WTC11 (cell line): Measurements from ENCODE around the gene WWOX. TPM values are rescaled to one million over a fixed set of nuclear protein-coding genes. Genes with fewer than 3 reads are reported as not detected.

ENCODE experiments used
- ATAC-seq: fragments of 200-7000 bp; cut with Tn5 transposase; 2 replicates; pipeline ENCODE4 v1.10.0; 2021; ENCODE audit warnings: mild to moderate bottlenecking, moderate library complexity
- CTCF ChIA-PET: fragments of 300-600 bp; sonication (Branson Sonifier 250); formaldehyde crosslinking; loops from one replicate; lab custom pipeline; 2021; ENCODE audit warnings: antibody characterized with exemption; lab: Charles Lee
- POLR2A ChIA-PET: fragments of 350-600 bp; sonication (Branson Sonifier 250); formaldehyde crosslinking; loops from one replicate; lab custom pipeline; 2021; ENCODE audit warnings: antibody characterized with exemption; lab: Charles Lee
- DNase-seq: peaks from one replicate; pipeline ENCODE4 v3.0.0; 2021; ENCODE audit warnings: low spot score
- H3K27ac Mint-ChIP-seq: 2 replicates; pipeline ENCODE4 v1.8.0; 2021; ENCODE audit warnings: mixed read lengths
- H3K27me3 Mint-ChIP-seq: 2 replicates; pipeline ENCODE4 v1.8.0; 2021; ENCODE audit warnings: low read depth, mild to moderate bottlenecking, moderate library complexity, mixed read lengths
- H3K36me3 Mint-ChIP-seq: 2 replicates; pipeline ENCODE4 v1.8.0; 2021; ENCODE audit warnings: mixed read lengths
- H3K4me1 Mint-ChIP-seq: 2 replicates; pipeline ENCODE4 v1.8.0; 2022; ENCODE audit warnings: mixed read lengths
- H3K4me3 Mint-ChIP-seq: 2 replicates; pipeline ENCODE4 v1.8.0; 2021; ENCODE audit warnings: mild to moderate bottlenecking, moderate library complexity, mixed read lengths
- H3K9me3 Mint-ChIP-seq: 2 replicates; pipeline ENCODE4 v1.8.0; 2021; ENCODE audit warnings: mixed read lengths
- ATF1 ChIP-seq: sonication (generic); formaldehyde crosslinking; IDR thresholded peaks from 2 replicates; pipeline ENCODE4 v1.8.1; 2023; ENCODE audit warnings: mild to moderate bottlenecking, moderate library complexity, missing genetic modification reagents
- ATF3 ChIP-seq: sonication (generic); formaldehyde crosslinking; conservative IDR thresholded peaks from 2 replicates; pipeline ENCODE4 v1.8.1; 2022; ENCODE audit warnings: mild to moderate bottlenecking, missing genetic modification reagents
- EMX1 ChIP-seq: fragments of 250-450 bp; sonication (Bioruptor Pico); IDR thresholded peaks from 2 replicates; pipeline ENCODE4 v1.8.0; 2021; ENCODE audit warnings: mild to moderate bottlenecking
- ETV6 ChIP-seq: sonication (generic); formaldehyde crosslinking; IDR thresholded peaks from 2 replicates; pipeline ENCODE4 v1.8.1; 2022; ENCODE audit warnings: mild to moderate bottlenecking, missing genetic modification reagents
- FOXP1 ChIP-seq: sonication (generic); formaldehyde crosslinking; IDR thresholded peaks from 2 replicates; pipeline ENCODE4 v1.8.0; 2022; ENCODE audit warnings: missing genetic modification reagents, mild to moderate bottlenecking, moderate library complexity, borderline replicate concordance
- HMGA2 ChIP-seq: fragments of 250-450 bp; sonication (Bioruptor Pico); IDR thresholded peaks from 2 replicates; pipeline ENCODE4 v1.4.0; 2021; ENCODE audit warnings: mild to moderate bottlenecking, moderate library complexity
- IRF2 ChIP-seq: sonication (generic); formaldehyde crosslinking; IDR thresholded peaks from 2 replicates; pipeline ENCODE4 v1.8.0; 2022; ENCODE audit warnings: low read depth, missing genetic modification reagents, borderline replicate concordance
- JAZF1 ChIP-seq: fragments of 250-450 bp; sonication (Bioruptor Pico); IDR thresholded peaks from 2 replicates; pipeline ENCODE4 v1.9.0; 2021; ENCODE audit warnings: moderate library complexity, mild to moderate bottlenecking, inconsistent platforms
- KAT7 ChIP-seq: sonication (generic); formaldehyde crosslinking; IDR thresholded peaks from 2 replicates; pipeline ENCODE4 v1.8.1; 2023; ENCODE audit warnings: missing genetic modification reagents, mild to moderate bottlenecking, borderline replicate concordance
- MAX ChIP-seq: sonication (generic); formaldehyde crosslinking; IDR thresholded peaks from 2 replicates; pipeline ENCODE4 v1.8.0; 2022; ENCODE audit warnings: mild to moderate bottlenecking, missing genetic modification reagents
- SMAD4 ChIP-seq: sonication (generic); formaldehyde crosslinking; IDR thresholded peaks from 2 replicates; pipeline ENCODE4 v1.8.0; 2022; ENCODE audit warnings: mild to moderate bottlenecking, missing genetic modification reagents
- SOX15 ChIP-seq: fragments of 250-450 bp; sonication (Bioruptor Pico); IDR thresholded peaks from 2 replicates; pipeline ENCODE4 v1.9.0; 2021; ENCODE audit warnings: mild to moderate bottlenecking
- TP53 ChIP-seq: sonication (generic); formaldehyde crosslinking; IDR thresholded peaks from 2 replicates; pipeline ENCODE4 v1.8.1; 2023; ENCODE audit warnings: mild to moderate bottlenecking, missing genetic modification reagents
- ZBTB43 ChIP-seq: sonication (generic); formaldehyde crosslinking; IDR thresholded peaks from 2 replicates; pipeline ENCODE4 v1.8.1; 2023; ENCODE audit warnings: mild to moderate bottlenecking, missing genetic modification reagents
- ZNF219 ChIP-seq: sonication (generic); formaldehyde crosslinking; IDR thresholded peaks from 2 replicates; pipeline ENCODE4 v1.8.0; 2023; ENCODE audit warnings: missing genetic modification reagents, mild to moderate bottlenecking, borderline replicate concordance
- ZNF232 ChIP-seq: sonication (generic); formaldehyde crosslinking; IDR thresholded peaks from 2 replicates; pipeline ENCODE4 v1.8.0; 2022; ENCODE audit warnings: mild to moderate bottlenecking, missing genetic modification reagents
- total RNA-seq: library from RNA; stranded (reverse); gene quantifications from 3 replicates; pipeline ENCODE4 v1.2.3, GENCODE V29; 2021
- TF ChIP-seq, protein P1 (sequence below): fragments of 200-600 bp; IDR thresholded peaks from 2 replicates; pipeline ENCODE4 v1.8.0; 2022; ENCODE audit warnings: antibody characterized with exemption
- TF ChIP-seq, protein P2 (sequence below): sonication (generic); formaldehyde crosslinking; IDR thresholded peaks from 2 replicates; pipeline ENCODE4 v1.8.1; 2022; ENCODE audit warnings: missing genetic modification reagents, borderline replicate concordance

Gene WWOX
- total RNA-seq, 1 experiment from 2014 or later = 15.7 TPM

GRCh38 chr16:78668393-78668792 lies 568.9 kb downstream of the WWOX start:
- DNase-seq (no peak), ATAC-seq (no peak)
- Mint-ChIP-seq H3K27me3 (no peaks in the 10 kb centered on the region), H3K4me1 (peaks cover 9% of the 10 kb centered on the region; the same call in 1 of the 2 replicates), H3K9me3 (peaks cover 7% of the 10 kb centered on the region; the same call in 1 of the 2 replicates), H3K4me3 (no peak overlapping the region), H3K36me3 (no peaks in the 10 kb centered on the region), H3K27ac (no peak overlapping the region)
- CTCF ChIA-PET = no interaction called here
- TF ChIP-seq ZNF219 (CRISPR knock-in tag) (no peak), FOXP1 (CRISPR knock-in tag) (no peak), ATF3 (CRISPR knock-in tag) (no peak), KAT7 (CRISPR knock-in tag) (no peak), JAZF1 (CRISPR knock-in tag) (no peak), ATF1 (CRISPR knock-in tag) (no peak), TP53 (CRISPR knock-in tag) (no peak), HMGA2 (no peak), MAX (no peak), ZBTB43 (no peak)
- TF ChIP-seq, protein P1, sequence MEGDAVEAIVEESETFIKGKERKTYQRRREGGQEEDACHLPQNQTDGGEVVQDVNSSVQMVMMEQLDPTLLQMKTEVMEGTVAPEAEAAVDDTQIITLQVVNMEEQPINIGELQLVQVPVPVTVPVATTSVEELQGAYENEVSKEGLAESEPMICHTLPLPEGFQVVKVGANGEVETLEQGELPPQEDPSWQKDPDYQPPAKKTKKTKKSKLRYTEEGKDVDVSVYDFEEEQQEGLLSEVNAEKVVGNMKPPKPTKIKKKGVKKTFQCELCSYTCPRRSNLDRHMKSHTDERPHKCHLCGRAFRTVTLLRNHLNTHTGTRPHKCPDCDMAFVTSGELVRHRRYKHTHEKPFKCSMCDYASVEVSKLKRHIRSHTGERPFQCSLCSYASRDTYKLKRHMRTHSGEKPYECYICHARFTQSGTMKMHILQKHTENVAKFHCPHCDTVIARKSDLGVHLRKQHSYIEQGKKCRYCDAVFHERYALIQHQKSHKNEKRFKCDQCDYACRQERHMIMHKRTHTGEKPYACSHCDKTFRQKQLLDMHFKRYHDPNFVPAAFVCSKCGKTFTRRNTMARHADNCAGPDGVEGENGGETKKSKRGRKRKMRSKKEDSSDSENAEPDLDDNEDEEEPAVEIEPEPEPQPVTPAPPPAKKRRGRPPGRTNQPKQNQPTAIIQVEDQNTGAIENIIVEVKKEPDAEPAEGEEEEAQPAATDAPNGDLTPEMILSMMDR = no peak
- TF ChIP-seq, protein P2, sequence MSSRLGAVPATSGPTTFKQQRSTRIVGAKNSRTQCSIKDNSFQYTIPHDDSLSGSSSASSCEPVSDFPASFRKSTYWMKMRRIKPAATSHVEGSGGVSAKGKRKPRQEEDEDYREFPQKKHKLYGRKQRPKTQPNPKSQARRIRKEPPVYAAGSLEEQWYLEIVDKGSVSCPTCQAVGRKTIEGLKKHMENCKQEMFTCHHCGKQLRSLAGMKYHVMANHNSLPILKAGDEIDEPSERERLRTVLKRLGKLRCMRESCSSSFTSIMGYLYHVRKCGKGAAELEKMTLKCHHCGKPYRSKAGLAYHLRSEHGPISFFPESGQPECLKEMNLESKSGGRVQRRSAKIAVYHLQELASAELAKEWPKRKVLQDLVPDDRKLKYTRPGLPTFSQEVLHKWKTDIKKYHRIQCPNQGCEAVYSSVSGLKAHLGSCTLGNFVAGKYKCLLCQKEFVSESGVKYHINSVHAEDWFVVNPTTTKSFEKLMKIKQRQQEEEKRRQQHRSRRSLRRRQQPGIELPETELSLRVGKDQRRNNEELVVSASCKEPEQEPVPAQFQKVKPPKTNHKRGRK (CRISPR knock-in tag) = no peak
- POLR2A ChIA-PET = no interaction called here

GRCh38 chr16:78669994-78670393 lies 570.5 kb downstream of the WWOX start:
- Mint-ChIP-seq H3K36me3 (no peaks in the 10 kb centered on the region), H3K4me3 (no peak overlapping the region), H3K4me1 (0 out of 2 replicates have a peak, but pooled peaks cover under 1% of the 10 kb centered on the region), H3K9me3 (peaks cover 3% of the 10 kb centered on the region; the same call in 1 of the 2 replicates), H3K27ac (no peak overlapping the region)
- no peak for DNase-seq
- ChIA-PET POLR2A (no interaction called here), CTCF (interaction anchor here (1.3 kb wide), 1 partner anchor 101 kb away, joined by 5 read pairs; no protein-coding TSS in a partner anchor)
- no peak for TF ChIP-seq SOX15 (CRISPR knock-in tag)
- no peak for TF ChIP-seq ZNF232 (CRISPR knock-in tag)
- TF ChIP-seq ZNF219 (CRISPR knock-in tag) = no peak
- TF ChIP-seq HMGA2 = no peak
- TF ChIP-seq SMAD4 (CRISPR knock-in tag) = no peak
- TF ChIP-seq IRF2 = no peak
- TF ChIP-seq EMX1 (CRISPR knock-in tag) = no peak
- TF ChIP-seq ETV6 (CRISPR knock-in tag) = no peak
- TF ChIP-seq, all 79 proteins: peak for 0
- no peaks in the 10 kb centered on the region for H3K27me3 Mint-ChIP-seq
- no peak; the same call in 1 of the 2 replicates for ATAC-seq
